GM10847 (cell line): ENCODE data around the gene PRKCB.
A peak's percentile ranks its signal among the peaks of the same experiment; 100 is the strongest.

Experiments
- POLR2A ChIP-seq: IDR thresholded peaks from 2 replicates; pipeline ENCODE4 v1.6.1; 2011; ENCODE audit not compliant: insufficient read length; ENCODE audit errors: extremely low read depth

PRKCB gene

GRCh38 chr16:23835390-23836077 lies at the start of gene PRKCB:
Gene PRKCB, plus strand, starts transcription at chr16:23835983.
- peak; percentile 83 for TF ChIP-seq POLR2A

GRCh38 chr16:23786964-23787561 lies 48.7 kb upstream of the PRKCB start:
- no peak for TF ChIP-seq POLR2A

GRCh38 chr16:23788685-23789084 lies 47.1 kb upstream of the PRKCB start:
- no peak for TF ChIP-seq POLR2A

GRCh38 chr16:23795378-23795777 lies 40.4 kb upstream of the PRKCB start:
- no peak for TF ChIP-seq POLR2A

- TF ChIP-seq POLR2A, result no peak
These were observed 38.8 kb upstream of the PRKCB start for GRCh38 chr16:23796941-23797340.

GRCh38 chr16:23801378-23801777 lies 34.4 kb upstream of the PRKCB start:
- no peak for TF ChIP-seq POLR2A

GRCh38 chr16:23802776-23803175 lies 33.0 kb upstream of the PRKCB start:
- TF ChIP-seq POLR2A, result no peak

GRCh38 chr16:23803591-23804123 lies 32.1 kb upstream of the PRKCB start:
- no peak for TF ChIP-seq POLR2A

- TF ChIP-seq POLR2A, result no peak
These were observed 28.8 kb upstream of the PRKCB start for GRCh38 chr16:23807028-23807427.

GRCh38 chr16:23821467-23821866 lies 14.3 kb upstream of the PRKCB start:
- no peak for TF ChIP-seq POLR2A

GRCh38 chr16:23821875-23822688 lies 13.7 kb upstream of the PRKCB start:
- TF ChIP-seq POLR2A, result no peak

- TF ChIP-seq POLR2A, result no peak
These were observed 12.1 kb upstream of the PRKCB start for GRCh38 chr16:23823475-23824384.

- no peak for TF ChIP-seq POLR2A
These were observed 10.9 kb upstream of the PRKCB start for GRCh38 chr16:23824909-23825308.

GRCh38 chr16:23826528-23827045 lies 9.2 kb upstream of the PRKCB start:
- no peak for TF ChIP-seq POLR2A

- no peak for TF ChIP-seq POLR2A
These were observed 8.7 kb upstream of the PRKCB start for GRCh38 chr16:23827057-23827456.
